Activated CD4-positive, alpha-beta T cell treated with anti-CD3 and anti-CD28 coated beads, Interleukin-2, amount 10 ng/mL, durations not matched to agents 7 days and 5 days (primary cell): ENCODE measurements around the gene OTOF. TPM values are rescaled to one million over a fixed set of nuclear protein-coding genes. Genes with fewer than 3 reads are reported as not detected.

ENCODE experiments used
- CTCF ChIA-PET: fragments of 350-600 bp; sonication (Branson Sonifier 250); formaldehyde crosslinking; loops from one replicate; lab custom pipeline; 2021; ENCODE audit warnings: antibody characterized with exemption; lab: Charles Lee
- POLR2A ChIA-PET: fragments of 350-600 bp; sonication (Branson Sonifier 250); formaldehyde crosslinking; loops from one replicate; lab custom pipeline; 2021; ENCODE audit warnings: antibody characterized with exemption; lab: Charles Lee
- DNase-seq: peaks from one replicate; pipeline ENCODE4 v3.0.0-alpha.2; 2020
- H3K27ac Mint-ChIP-seq: one replicate; pipeline ENCODE4 v1.8.0; 2021; ENCODE audit warnings: mild to moderate bottlenecking, moderate library complexity, mixed read lengths
- H3K27me3 Mint-ChIP-seq: one replicate; pipeline ENCODE4 v1.8.0; 2021; ENCODE audit warnings: mixed read lengths
- H3K36me3 Mint-ChIP-seq: one replicate; pipeline ENCODE4 v1.8.0; 2021; ENCODE audit warnings: low read depth, mixed read lengths
- H3K4me1 Mint-ChIP-seq: one replicate; pipeline ENCODE4 v1.8.0; 2021; ENCODE audit warnings: mixed read lengths
- H3K4me3 Mint-ChIP-seq: one replicate; pipeline ENCODE4 v1.8.0; 2021; ENCODE audit warnings: mild to moderate bottlenecking, moderate library complexity, mixed read lengths
- H3K9me3 Mint-ChIP-seq: one replicate; pipeline ENCODE4 v1.8.0; 2021; ENCODE audit warnings: mixed read lengths
- total RNA-seq, 2 experiments: library from RNA; stranded (reverse); gene quantifications; one replicate each; pipeline ENCODE4 v1.2.3, GENCODE V29; 2021

The OTOF gene
- 10 to 100 TPM; 11.7 to 12.3 TPM for total RNA-seq

GRCh38 chr2:26477911-26478253 is at the start of gene OTOF:
TSS of gene OTOF (minus strand) at chr2:26478124.
- Mint-ChIP-seq H3K4me1 (peaks cover 10% of the 10 kb centered on the region), H3K27ac (peak within 1 kb of the TSS; percentile 84), H3K9me3 (no peaks in the 10 kb centered on the region), H3K27me3 (no peaks in the 10 kb centered on the region), H3K4me3 (peak within 1 kb of the TSS; percentile 60), H3K36me3 (no peaks in the 10 kb centered on the region)
- ChIA-PET CTCF (interaction anchor here (1.4 to 3.3 kb wide), 4 partner anchors 9 to 15 kb away, joined by 3 to 13 read pairs (median 6); no protein-coding TSS in a partner anchor), POLR2A (no interaction called here)
- no peak for DNase-seq

GRCh38 chr2:26526589-26526988 is 48.7 kb upstream of the OTOF start:
- DNase-seq = no peak
- H3K36me3 Mint-ChIP-seq = no peaks in the 10 kb centered on the region
- CTCF ChIA-PET = interaction anchor here (1.2 kb wide), 1 partner anchor 10 kb away, joined by 3 read pairs; no protein-coding TSS in a partner anchor
- H3K4me3 Mint-ChIP-seq = no peak overlapping the region
- POLR2A ChIA-PET = interaction anchor here (0.7 kb wide), 1 partner anchor 68 kb away, joined by 5 read pairs; no protein-coding TSS in a partner anchor
- no peaks in the 10 kb centered on the region for H3K27me3 Mint-ChIP-seq
- no peaks in the 10 kb centered on the region for H3K9me3 Mint-ChIP-seq
- H3K27ac Mint-ChIP-seq = no peak overlapping the region
- no peaks in the 10 kb centered on the region for H3K4me1 Mint-ChIP-seq

- CTCF ChIA-PET = no interaction called here
- Mint-ChIP-seq H3K4me1 (no peaks in the 10 kb centered on the region), H3K4me3 (no peak overlapping the region), H3K27ac (no peak overlapping the region), H3K9me3 (no peaks in the 10 kb centered on the region), H3K27me3 (no peaks in the 10 kb centered on the region), H3K36me3 (no peaks in the 10 kb centered on the region)
- DNase-seq = no peak
- POLR2A ChIA-PET = interaction anchor here (0.7 kb wide), 1 partner anchor 67 kb away, joined by 5 read pairs; no protein-coding TSS in a partner anchor
These were observed 48.2 kb upstream of the OTOF start for GRCh38 chr2:26526105-26526504.

GRCh38 chr2:26523750-26524149 is 45.8 kb upstream of the OTOF start:
- Mint-ChIP-seq H3K36me3 (no peaks in the 10 kb centered on the region), H3K4me3 (no peak overlapping the region), H3K4me1 (peaks cover 12% of the 10 kb centered on the region), H3K9me3 (no peaks in the 10 kb centered on the region), H3K27me3 (peaks cover 3% of the 10 kb centered on the region), H3K27ac (no peak overlapping the region)
- no peak for DNase-seq
- POLR2A ChIA-PET = no interaction called here
- CTCF ChIA-PET = interaction anchor here (1.0 to 1.4 kb wide), 2 partner anchors 21 to 22 kb away, joined by 3 read pairs; no protein-coding TSS in a partner anchor

- Mint-ChIP-seq H3K27me3 (peaks cover 3% of the 10 kb centered on the region), H3K36me3 (no peaks in the 10 kb centered on the region), H3K4me3 (no peak overlapping the region)
These were observed 44.8 kb upstream of the OTOF start for GRCh38 chr2:26522751-26523171.

GRCh38 chr2:26522325-26522724 is 44.4 kb upstream of the OTOF start:
- H3K9me3 Mint-ChIP-seq = no peaks in the 10 kb centered on the region
- CTCF ChIA-PET = interaction anchor here (0.5 to 1.5 kb wide), 2 partner anchors 29 to 434 kb away, joined by 3 to 4 read pairs; no protein-coding TSS in a partner anchor
- H3K4me3 Mint-ChIP-seq = no peak overlapping the region
- no peaks in the 10 kb centered on the region for H3K36me3 Mint-ChIP-seq
- peaks cover 12% of the 10 kb centered on the region for H3K4me1 Mint-ChIP-seq
- H3K27ac Mint-ChIP-seq = no peak overlapping the region
- peaks cover 3% of the 10 kb centered on the region for H3K27me3 Mint-ChIP-seq
- POLR2A ChIA-PET = no interaction called here
- no peak for DNase-seq

More at GRCh38 chr2:26522751-26523171, 44.8 kb upstream of the OTOF start:
- Mint-ChIP-seq H3K9me3 (no peaks in the 10 kb centered on the region), H3K27ac (no peak overlapping the region), H3K4me1 (peaks cover 12% of the 10 kb centered on the region)
- no peak for DNase-seq
- ChIA-PET POLR2A (no interaction called here), CTCF (interaction anchor here (0.5 to 1.5 kb wide), 3 partner anchors 20 to 434 kb away, joined by 3 to 4 read pairs (median 3); no protein-coding TSS in a partner anchor)

GRCh38 chr2:26521913-26522180 is 43.9 kb upstream of the OTOF start:
- POLR2A ChIA-PET = no interaction called here
- Mint-ChIP-seq H3K4me3 (no peak overlapping the region), H3K4me1 (peaks cover 12% of the 10 kb centered on the region), H3K9me3 (no peaks in the 10 kb centered on the region), H3K27me3 (peaks cover 3% of the 10 kb centered on the region), H3K27ac (no peak overlapping the region), H3K36me3 (no peaks in the 10 kb centered on the region)
- CTCF ChIA-PET = interaction anchor here (1.5 kb wide), 1 partner anchor 30 kb away, joined by 3 read pairs; no protein-coding TSS in a partner anchor
- no peak for DNase-seq

GRCh38 chr2:26521054-26521912 is 43.4 kb upstream of the OTOF start:
- H3K9me3 Mint-ChIP-seq = no peaks in the 10 kb centered on the region
- H3K4me3 Mint-ChIP-seq = no peak overlapping the region
- no peak overlapping the region for H3K27ac Mint-ChIP-seq
- POLR2A ChIA-PET = no interaction called here
- no peak for DNase-seq
- H3K27me3 Mint-ChIP-seq = peaks cover 3% of the 10 kb centered on the region
- H3K4me1 Mint-ChIP-seq = peaks cover 12% of the 10 kb centered on the region
- H3K36me3 Mint-ChIP-seq = no peaks in the 10 kb centered on the region
- CTCF ChIA-PET = interaction anchor here (0.9 to 1.5 kb wide), 4 partner anchors 9 to 30 kb away, joined by 3 read pairs; no protein-coding TSS in a partner anchor

GRCh38 chr2:26520148-26520449 is 42.2 kb upstream of the OTOF start:
- Mint-ChIP-seq H3K27ac (no peak overlapping the region), H3K9me3 (no peaks in the 10 kb centered on the region), H3K36me3 (no peaks in the 10 kb centered on the region), H3K4me1 (peaks cover 12% of the 10 kb centered on the region), H3K27me3 (peaks cover 3% of the 10 kb centered on the region), H3K4me3 (no peak overlapping the region)
- POLR2A ChIA-PET = no interaction called here
- no peak for DNase-seq
- CTCF ChIA-PET = interaction anchor here (0.9 to 1.1 kb wide), 2 partner anchors 9 to 16 kb away, joined by 3 read pairs; no protein-coding TSS in a partner anchor

GRCh38 chr2:26519396-26520147 is 41.6 kb upstream of the OTOF start:
- ChIA-PET CTCF (interaction anchor here (1.1 kb wide), 1 partner anchor 16 kb away, joined by 3 read pairs; no protein-coding TSS in a partner anchor), POLR2A (no interaction called here)
- Mint-ChIP-seq H3K9me3 (no peaks in the 10 kb centered on the region), H3K4me1 (peaks cover 12% of the 10 kb centered on the region), H3K36me3 (no peaks in the 10 kb centered on the region), H3K27ac (no peak overlapping the region), H3K4me3 (no peak overlapping the region), H3K27me3 (peaks cover 3% of the 10 kb centered on the region)
- DNase-seq = peak; percentile 35

GRCh38 chr2:26516781-26517180 is 38.9 kb upstream of the OTOF start:
- H3K27me3 Mint-ChIP-seq = peaks cover 3% of the 10 kb centered on the region
- no peak overlapping the region for H3K27ac Mint-ChIP-seq
- DNase-seq = no peak
- POLR2A ChIA-PET = no interaction called here
- CTCF ChIA-PET = interaction anchor here (0.9 to 3.5 kb wide), 4 partner anchors 10 to 61 kb away, joined by 3 to 12 read pairs (median 4); no protein-coding TSS in a partner anchor
- H3K36me3 Mint-ChIP-seq = no peaks in the 10 kb centered on the region
- no peak overlapping the region for H3K4me3 Mint-ChIP-seq
- no peaks in the 10 kb centered on the region for H3K9me3 Mint-ChIP-seq
- peaks cover 12% of the 10 kb centered on the region for H3K4me1 Mint-ChIP-seq

- no peak for DNase-seq
- Mint-ChIP-seq H3K4me3 (no peak overlapping the region), H3K27ac (no peak overlapping the region), H3K36me3 (no peaks in the 10 kb centered on the region), H3K27me3 (peaks cover 3% of the 10 kb centered on the region), H3K9me3 (no peaks in the 10 kb centered on the region), H3K4me1 (peaks cover 12% of the 10 kb centered on the region)
- ChIA-PET CTCF (interaction anchor here (1.0 to 3.5 kb wide), 4 partner anchors 11 to 62 kb away, joined by 3 to 12 read pairs (median 4); no protein-coding TSS in a partner anchor), POLR2A (no interaction called here)
These were observed 38.3 kb upstream of the OTOF start for GRCh38 chr2:26516246-26516645.
